Stimulated activated CD8-positive, alpha-beta memory T cell treated with anti-CD3 and anti-CD28 coated beads, Interleukin-12 subunit alpha, Interleukin-12 subunit beta, amount 100 ng/mL, for 24 hours (primary cell): ENCODE measurements around the gene KRT2.
"Not testable (repeated sequence)": the region's sequence is repeated elsewhere in the genome, so short reads cannot be mapped to it uniquely, and the experiment has no call there.

ENCODE experiments used
- DNase-seq: peaks from one replicate; pipeline ENCODE4 v3.0.0-alpha.2; 2020; ENCODE audit errors: extremely low read depth

KRT2 gene

GRCh38 chr12:52685406-52685890, 33.4 kb upstream of the KRT2 start:
- no peak for DNase-seq

GRCh38 chr12:52684431-52684830, 32.4 kb upstream of the KRT2 start:
- DNase-seq = no peak

- no peak for DNase-seq
Observed at GRCh38 chr12:52683575-52684300, 31.7 kb upstream of the KRT2 start.

- DNase-seq = no peak
Observed at GRCh38 chr12:52682938-52683574, 31.0 kb upstream of the KRT2 start.

- no peak for DNase-seq
Observed at GRCh38 chr12:52682381-52682660, 30.3 kb upstream of the KRT2 start.

GRCh38 chr12:52681526-52682380, 29.7 kb upstream of the KRT2 start:
- DNase-seq = no peak

GRCh38 chr12:52680363-52680762, 28.4 kb upstream of the KRT2 start, which contains the start of gene KRT1:
KRT1 (minus strand) TSS chr12:52680407; CDS start chr12:52680348, 59 bp downstream.
- DNase-seq = no peak

GRCh38 chr12:52679875-52680274, 27.9 kb upstream of the KRT2 start:
- DNase-seq = no peak

- no peak for DNase-seq
Observed at GRCh38 chr12:52677671-52678070, 25.7 kb upstream of the KRT2 start.

- no peak for DNase-seq
Observed at GRCh38 chr12:52677126-52677525, 25.1 kb upstream of the KRT2 start.

- no peak for DNase-seq
Observed at GRCh38 chr12:52676163-52676562, 24.2 kb upstream of the KRT2 start.

GRCh38 chr12:52675301-52675701, 23.3 kb upstream of the KRT2 start:
- DNase-seq = no peak

- DNase-seq = no peak
Observed at GRCh38 chr12:52674433-52674775, 22.4 kb upstream of the KRT2 start.

GRCh38 chr12:52673713-52674432, 21.9 kb upstream of the KRT2 start:
- DNase-seq = no peak

GRCh38 chr12:52673217-52673616, 21.2 kb upstream of the KRT2 start:
- DNase-seq = no peak

- DNase-seq = no peak
Observed at GRCh38 chr12:52672321-52672933, 20.4 kb upstream of the KRT2 start.

- DNase-seq = no peak
Observed at GRCh38 chr12:52670961-52671360, 18.9 kb upstream of the KRT2 start.

GRCh38 chr12:52670506-52670905, 18.5 kb upstream of the KRT2 start:
- no peak for DNase-seq

GRCh38 chr12:52669941-52670340, 17.9 kb upstream of the KRT2 start:
- DNase-seq = not testable (repeated sequence)

GRCh38 chr12:52669426-52669825, 17.4 kb upstream of the KRT2 start:
- DNase-seq = no peak

- DNase-seq = no peak
Observed at GRCh38 chr12:52667931-52668330, 15.9 kb upstream of the KRT2 start.

- DNase-seq = no peak
Observed at GRCh38 chr12:52667509-52667908, 15.5 kb upstream of the KRT2 start.
